ENCODE measurements around the gene GJA3.

DNA sequence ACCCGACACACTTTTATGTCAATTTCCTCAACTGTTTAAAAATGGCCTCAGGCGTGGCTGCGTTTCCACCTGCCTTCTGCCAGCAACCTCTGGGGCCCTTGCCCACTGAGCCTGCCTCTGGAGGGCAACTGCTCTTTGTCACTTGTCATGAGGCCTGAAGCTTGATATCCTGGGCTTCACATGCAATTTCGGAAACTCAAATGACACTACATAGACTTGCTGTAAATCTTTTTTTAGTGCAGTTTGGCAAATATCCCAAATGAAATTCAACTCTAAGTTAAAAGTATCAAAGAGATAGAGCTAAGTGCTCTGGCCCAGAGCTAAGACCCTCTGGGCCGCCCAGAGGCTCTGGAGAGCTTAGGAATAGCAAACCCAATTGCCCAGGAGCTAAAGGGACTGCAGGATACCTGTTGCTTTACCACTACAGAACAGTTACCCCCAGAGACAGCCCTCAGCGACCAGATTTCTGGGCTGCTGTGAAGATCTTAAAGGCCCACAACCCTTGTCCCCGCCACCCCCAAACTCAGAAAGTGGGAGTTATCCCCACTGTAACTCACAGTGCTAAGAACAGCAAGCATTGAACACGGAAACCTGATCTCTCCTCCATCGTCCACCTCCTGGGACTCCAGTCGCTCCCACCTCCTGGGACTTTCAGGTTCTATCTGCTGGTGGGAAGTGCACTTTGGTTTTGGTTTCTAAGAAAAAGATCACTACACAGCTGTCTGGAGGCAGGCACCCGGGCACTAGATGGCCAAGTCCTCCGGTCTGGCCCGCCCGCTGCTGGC, 19.4 kb downstream of the GJA3 start:
- TF ChIP-seq CTCF (IDR thresholded peaks at IDR 0.05) (no peak), POLR2A (IDR thresholded peaks at IDR 0.05) (no peak)

Measured in tibial nerve (tissue), 3 donors.